Mucosa of rectum (tissue), 2 donors: ENCODE data around the gene KRTAP9-7.

Experiments used
- H3K27ac ChIP-seq, 2 donors: one replicate each; pipeline ENCODE4 v1.7.0; 2013; ENCODE audit warnings: inconsistent platforms in 2 of 2, low read depth in 2 of 2, low read length in 2 of 2
- H3K27me3 ChIP-seq, 2 donors: one replicate each; pipeline ENCODE4 v1.7.0; 2013; ENCODE audit warnings: low read length in 2 of 2; ENCODE audit not compliant: control insufficient read depth in 2 of 2, insufficient read depth in 2 of 2
- H3K36me3 ChIP-seq, 2 donors: one replicate each; pipeline ENCODE4 v1.7.0; 2013; ENCODE audit warnings: low read length in 2 of 2; ENCODE audit not compliant: control insufficient read depth in 2 of 2, insufficient read depth in 2 of 2
- H3K4me1 ChIP-seq, 2 donors: one replicate each; pipeline ENCODE4 v1.7.0; 2013; ENCODE audit warnings: low read length in 2 of 2, mild to moderate bottlenecking in 1 of 2; ENCODE audit not compliant: control insufficient read depth in 2 of 2, insufficient read depth in 2 of 2
- H3K4me3 ChIP-seq, 2 donors: one replicate each; pipeline ENCODE4 v1.7.0; 2013; ENCODE audit warnings: low read length in 2 of 2
- H3K9ac ChIP-seq, 2 donors: one replicate each; pipeline ENCODE4 v1.7.0; 2013; ENCODE audit warnings: low read length in 2 of 2, low read depth in 1 of 2, mild to moderate bottlenecking in 1 of 2
- H3K9me3 ChIP-seq, 2 donors: one replicate each; pipeline ENCODE4 v1.7.0; 2013; ENCODE audit warnings: low read length in 2 of 2; ENCODE audit not compliant: control insufficient read depth in 2 of 2
- donor health status: healthy.
- donor health status: Normal muscosa, but diverticular disease.

Gene KRTAP9-7

GRCh38 chr17:41318231-41318630 is 42.7 kb downstream of the KRTAP9-7 start:
- H3K9me3 ChIP-seq = no peaks in the 10 kb centered on the region
- H3K27me3 ChIP-seq = peaks cover 0 to 6% of the 10 kb centered on the region in 2 donors
- H3K4me1 ChIP-seq = no peaks in the 10 kb centered on the region
- H3K36me3 ChIP-seq = no peaks in the 10 kb centered on the region
- H3K4me3 ChIP-seq = no peak overlapping the region
- no peak overlapping the region for H3K27ac ChIP-seq
- no peak overlapping the region for H3K9ac ChIP-seq

GRCh38 chr17:41322094-41322902 is 46.8 kb downstream of the KRTAP9-7 start:
- H3K27ac ChIP-seq = no peak overlapping the region
- no peaks in the 10 kb centered on the region for H3K9me3 ChIP-seq
- no peaks in the 10 kb centered on the region for H3K36me3 ChIP-seq
- H3K4me3 ChIP-seq = no peak overlapping the region
- no peaks in the 10 kb centered on the region for H3K4me1 ChIP-seq
- H3K27me3 ChIP-seq = no peaks in the 10 kb centered on the region
- H3K9ac ChIP-seq = no peak overlapping the region

GRCh38 chr17:41322903-41323895 is 47.7 kb downstream of the KRTAP9-7 start:
- Histone ChIP-seq H3K4me3 (no peak overlapping the region), H3K4me1 (no peaks in the 10 kb centered on the region), H3K27me3 (no peaks in the 10 kb centered on the region), H3K9ac (no peak overlapping the region), H3K9me3 (no peaks in the 10 kb centered on the region), H3K36me3 (no peaks in the 10 kb centered on the region), H3K27ac (no peak overlapping the region)

GRCh38 chr17:41324180-41325075 is 48.9 kb downstream of the KRTAP9-7 start:
- H3K4me3 ChIP-seq = no peak overlapping the region

GRCh38 chr17:41325126-41325525 is 49.6 kb downstream of the KRTAP9-7 start:
- Histone ChIP-seq H3K9me3 (no peaks in the 10 kb centered on the region), H3K9ac (no peak overlapping the region), H3K36me3 (no peaks in the 10 kb centered on the region), H3K4me1 (no peaks in the 10 kb centered on the region), H3K27me3 (no peaks in the 10 kb centered on the region), H3K27ac (no peak overlapping the region), H3K4me3 (no peak overlapping the region)

More at GRCh38 chr17:41324180-41325075, 48.9 kb downstream of the KRTAP9-7 start:
- Histone ChIP-seq H3K4me1 (no peaks in the 10 kb centered on the region), H3K9me3 (no peaks in the 10 kb centered on the region), H3K27me3 (no peaks in the 10 kb centered on the region), H3K36me3 (no peaks in the 10 kb centered on the region), H3K27ac (no peak overlapping the region), H3K9ac (no peak overlapping the region)

GRCh38 chr17:41325611-41326010 is 50.1 kb downstream of the KRTAP9-7 start:
- Histone ChIP-seq H3K4me1 (no peaks in the 10 kb centered on the region), H3K27ac (no peak overlapping the region), H3K27me3 (no peaks in the 10 kb centered on the region), H3K36me3 (no peaks in the 10 kb centered on the region), H3K9me3 (no peaks in the 10 kb centered on the region), H3K4me3 (no peak overlapping the region), H3K9ac (no peak overlapping the region)
